ENCODE data around the gene ARHGEF16. TPM values are rescaled to one million over a fixed set of nuclear protein-coding genes. Genes with fewer than 3 reads are reported as not detected.
A peak's percentile ranks its signal among the peaks of the same experiment; 100 is the strongest.

Gene ARHGEF16
- total RNA-seq, 1 experiment from 2014 or later = 0.13 TPM

DNA sequence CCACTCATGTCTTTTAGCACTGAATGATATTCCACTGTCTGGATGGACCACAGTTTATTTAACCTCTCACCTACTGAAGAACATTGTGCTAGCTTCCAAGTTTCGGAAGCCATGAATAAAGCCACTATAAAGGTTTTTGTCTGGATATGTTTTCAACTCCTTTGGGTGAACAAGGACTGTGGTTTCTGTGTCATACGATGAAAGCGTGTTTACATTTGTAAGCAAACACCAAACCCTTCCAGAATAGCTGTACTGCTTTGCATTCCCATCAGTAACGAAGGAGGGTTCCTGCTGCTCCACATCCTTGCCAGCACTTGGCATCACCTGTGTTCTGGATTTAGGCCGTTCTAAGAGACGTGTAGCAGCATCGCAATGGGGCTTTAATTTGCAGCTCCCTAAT is 10.7 kb upstream of the ARHGEF16 start:
- no peaks in the 10 kb centered on the region for H3K27me3 ChIP-seq
- peaks cover 11% of the 10 kb centered on the region for H3K9me3 ChIP-seq
- H3K4me3 ChIP-seq = no peak overlapping the region

DNA sequence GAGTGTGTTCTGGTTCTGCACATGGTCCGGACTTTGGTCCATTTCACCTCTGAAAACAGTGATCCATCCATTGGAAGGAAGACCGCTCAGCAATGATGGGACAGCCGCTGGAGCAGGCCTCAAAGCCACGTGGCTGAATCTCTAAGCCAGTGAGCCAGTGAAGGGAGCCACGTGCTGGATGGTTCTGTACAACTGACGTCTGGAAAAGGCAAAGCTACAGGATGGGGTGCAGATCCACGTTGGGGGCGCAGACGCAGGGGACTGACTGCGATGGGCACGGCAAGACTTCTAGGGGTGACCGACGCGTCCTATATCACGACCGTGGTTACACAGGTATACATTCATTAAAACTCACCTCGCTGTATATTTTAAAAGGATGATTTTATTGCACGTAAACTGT is 10.2 kb upstream of the ARHGEF16 start:
- no peak overlapping the region for H3K4me3 ChIP-seq
- H3K36me3 ChIP-seq = no peaks in the 10 kb centered on the region
- DNase-seq = no peak
- H3K27me3 ChIP-seq = no peaks in the 10 kb centered on the region
- H3K9me3 ChIP-seq = peaks cover 11% of the 10 kb centered on the region

More for the DNA sequence above, 10.7 kb upstream of the ARHGEF16 start:
- H3K36me3 ChIP-seq = no peaks in the 10 kb centered on the region
- no peak for DNase-seq

DNA sequence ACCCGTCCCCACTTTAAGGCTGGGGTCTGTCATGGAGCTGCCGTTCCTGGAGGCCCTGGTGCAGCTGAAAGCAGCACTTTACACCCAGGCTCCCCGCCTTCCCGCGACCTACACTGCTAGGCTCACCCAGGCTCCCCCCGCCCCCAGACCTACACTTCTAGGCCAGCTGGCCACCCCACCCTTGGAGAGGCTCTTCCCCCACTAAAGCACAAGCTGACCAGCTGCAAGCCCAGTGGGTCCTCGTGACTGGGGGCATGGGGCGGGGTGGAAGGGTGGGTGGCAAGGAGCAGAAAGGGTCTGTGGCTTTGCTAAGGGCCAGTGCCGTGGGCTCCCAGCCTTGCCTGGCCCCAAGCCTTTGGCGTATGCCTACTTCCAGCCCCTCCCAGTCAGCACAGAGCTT is 9.7 kb upstream of the ARHGEF16 start:
- no peak for DNase-seq
- no peaks in the 10 kb centered on the region for H3K36me3 ChIP-seq
- H3K27me3 ChIP-seq = no peaks in the 10 kb centered on the region
- no peak overlapping the region for H3K4me3 ChIP-seq
- peaks cover 11% of the 10 kb centered on the region for H3K9me3 ChIP-seq

DNA sequence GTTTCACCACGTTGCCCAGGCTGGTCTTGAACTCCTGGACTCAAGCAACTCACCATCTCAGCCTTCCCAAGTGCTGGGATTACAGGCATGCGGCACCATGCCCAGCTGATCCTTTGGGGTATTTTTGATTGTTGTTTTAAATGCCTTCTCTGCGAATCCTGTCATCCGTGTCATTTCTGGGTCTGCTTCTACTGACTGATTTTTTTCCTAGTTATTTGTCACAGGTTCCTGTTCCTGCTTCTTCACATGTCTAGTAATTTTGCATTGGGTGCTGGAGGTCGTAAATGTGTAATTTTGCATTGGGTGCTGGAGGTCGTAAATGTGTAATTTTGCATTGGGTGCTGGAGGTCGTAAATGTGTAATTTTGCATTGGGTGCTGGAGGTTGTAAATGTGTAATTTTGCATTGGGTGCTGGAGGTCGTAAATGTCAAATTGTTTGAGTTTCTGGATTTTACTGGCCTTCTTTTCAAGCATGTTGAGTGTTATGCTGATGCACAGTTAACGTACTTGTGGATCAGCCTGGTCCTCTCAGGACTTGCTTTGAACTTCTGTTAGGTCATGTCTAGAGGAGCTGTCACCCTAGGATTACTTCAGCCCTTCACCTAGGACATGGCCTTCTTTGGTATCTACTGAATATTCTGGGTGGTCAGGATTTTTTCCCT is 4.1 kb upstream of the ARHGEF16 start:
- H3K4me3 ChIP-seq = no peak overlapping the region
- no peaks in the 10 kb centered on the region for H3K36me3 ChIP-seq
- no peak for DNase-seq

DNA sequence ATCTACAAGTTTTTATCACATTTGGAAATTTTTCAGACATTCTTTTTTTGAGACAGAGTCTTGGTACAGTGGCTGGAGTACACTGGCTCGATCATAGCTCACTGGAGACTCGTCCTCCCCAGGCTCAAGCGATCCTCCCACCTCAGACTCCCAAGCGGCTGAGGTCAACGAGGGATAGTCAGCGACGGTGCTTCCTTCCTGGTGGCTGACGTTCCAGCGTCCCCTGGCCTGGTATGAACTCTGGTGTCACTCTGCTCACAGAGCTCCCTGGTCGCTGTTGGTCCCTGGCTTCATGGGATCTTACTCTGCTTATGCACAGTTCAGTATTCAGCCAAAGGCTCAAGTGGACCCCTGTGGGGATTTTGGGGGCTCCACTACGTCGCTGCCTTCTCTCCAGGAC is 3.5 kb upstream of the ARHGEF16 start:
- Histone ChIP-seq H3K9me3 (peaks cover 11% of the 10 kb centered on the region), H3K4me3 (no peak overlapping the region), H3K36me3 (no peaks in the 10 kb centered on the region), H3K27me3 (no peaks in the 10 kb centered on the region; the same call in 1 of the 2 replicates)
- DNase-seq = no peak

More for the DNA sequence above, 4.1 kb upstream of the ARHGEF16 start:
- peaks cover 11% of the 10 kb centered on the region for H3K9me3 ChIP-seq
- no peaks in the 10 kb centered on the region; the same call in 1 of the 2 replicates for H3K27me3 ChIP-seq

DNA sequence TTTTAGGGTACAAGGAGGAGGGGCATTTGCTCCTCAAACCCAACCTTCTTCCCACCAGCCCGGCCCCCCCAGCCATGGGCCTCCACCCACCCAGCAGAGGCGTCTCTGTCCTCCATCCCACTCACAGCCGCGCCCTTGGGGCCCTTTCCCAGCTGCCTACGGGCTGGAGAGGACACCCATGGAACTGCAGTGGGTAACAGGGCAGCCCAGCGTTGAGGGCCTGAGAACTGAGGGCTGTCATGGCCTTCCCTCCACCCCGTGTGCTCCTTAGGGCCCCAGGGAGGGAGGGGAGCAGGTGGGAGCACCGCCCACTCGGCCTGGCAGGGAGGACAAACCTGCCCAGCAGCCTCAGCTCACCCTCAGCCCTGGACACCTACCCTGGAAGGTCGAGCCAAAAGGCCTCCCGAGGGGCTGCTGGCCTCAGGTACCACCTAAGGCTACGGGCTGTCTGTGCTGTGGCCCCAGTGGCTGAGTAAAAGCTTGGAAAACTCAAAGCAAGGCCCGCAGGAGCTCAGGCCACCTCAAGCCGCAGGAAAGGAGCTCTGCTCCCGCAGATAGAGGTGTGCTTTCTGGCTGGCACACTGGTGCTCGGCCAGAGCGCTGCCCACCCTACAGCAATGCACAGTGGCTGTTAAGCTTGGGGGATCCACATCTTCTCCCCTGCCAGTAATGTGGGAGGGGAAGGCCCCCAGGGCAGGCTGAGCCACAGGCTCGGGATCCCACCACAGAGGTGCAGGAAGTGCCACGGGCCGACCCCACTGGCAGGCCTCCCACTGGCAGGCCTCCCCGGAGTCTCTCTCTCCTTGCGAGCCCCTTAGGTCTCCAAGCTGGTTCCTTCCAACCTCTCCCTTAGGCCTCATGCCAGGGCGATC is 2.2 kb upstream of the ARHGEF16 start:
- no peaks in the 10 kb centered on the region for H3K36me3 ChIP-seq
- no peaks in the 10 kb centered on the region; the same call in 1 of the 2 replicates for H3K27me3 ChIP-seq
- DNase-seq = no peak
- peaks cover 5% of the 10 kb centered on the region for H3K9me3 ChIP-seq
- no peak overlapping the region for H3K4me3 ChIP-seq

DNA sequence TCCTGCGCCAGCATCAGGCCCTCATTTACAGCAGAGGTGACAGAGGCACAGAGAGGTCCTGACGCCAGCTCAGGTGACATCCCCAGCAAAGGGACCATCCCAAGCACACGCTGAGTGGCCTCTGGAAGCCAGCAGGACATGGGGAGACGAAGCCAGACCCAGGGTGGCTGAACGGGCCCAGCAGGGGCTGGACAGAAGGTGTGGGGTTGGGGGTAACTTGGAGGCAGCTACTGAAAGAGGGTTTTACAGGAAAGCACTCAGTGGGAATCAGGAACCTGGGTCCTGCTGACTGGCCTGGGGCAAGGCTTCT is 1.6 kb upstream of the ARHGEF16 start:
- Histone ChIP-seq H3K4me3 (no peak overlapping the region), H3K36me3 (no peaks in the 10 kb centered on the region), H3K9me3 (peaks cover 3% of the 10 kb centered on the region), H3K27me3 (no peaks in the 10 kb centered on the region; the same call in 1 of the 2 replicates)
- DNase-seq = no peak

DNA sequence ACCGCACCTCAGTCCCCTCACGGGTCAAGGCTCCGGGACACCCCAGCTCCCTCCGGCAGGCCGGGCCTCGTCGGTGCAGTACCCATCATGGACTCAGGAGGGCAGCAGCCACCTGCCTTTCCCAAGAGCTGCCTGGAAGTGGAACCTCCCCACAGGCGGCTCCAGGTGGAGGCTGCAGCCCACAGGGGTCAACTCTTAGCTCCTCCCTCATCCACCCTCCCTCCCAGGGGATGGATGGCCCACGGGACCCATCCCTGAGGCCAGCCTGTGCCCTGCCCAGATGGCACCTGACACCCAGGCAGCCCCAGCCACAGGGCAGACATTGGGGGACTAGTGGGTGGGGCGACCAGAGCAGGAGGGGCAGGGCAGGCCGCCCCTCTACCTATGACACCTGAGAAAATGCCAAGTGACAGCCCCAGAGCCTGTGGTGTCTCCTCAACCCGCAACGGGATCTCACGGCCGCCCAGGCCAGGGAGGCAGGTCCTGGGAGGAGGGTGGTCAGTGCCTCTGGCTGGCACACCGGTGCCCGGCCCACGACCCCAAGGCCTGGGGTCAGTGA is 1.2 kb upstream of the ARHGEF16 start:
- no peaks in the 10 kb centered on the region for H3K9me3 ChIP-seq
- H3K36me3 ChIP-seq = no peaks in the 10 kb centered on the region
- no peaks in the 10 kb centered on the region; the same call in 1 of the 2 replicates for H3K27me3 ChIP-seq
- DNase-seq = peak; percentile 64
- H3K4me3 ChIP-seq = no peak overlapping the region

DNA sequence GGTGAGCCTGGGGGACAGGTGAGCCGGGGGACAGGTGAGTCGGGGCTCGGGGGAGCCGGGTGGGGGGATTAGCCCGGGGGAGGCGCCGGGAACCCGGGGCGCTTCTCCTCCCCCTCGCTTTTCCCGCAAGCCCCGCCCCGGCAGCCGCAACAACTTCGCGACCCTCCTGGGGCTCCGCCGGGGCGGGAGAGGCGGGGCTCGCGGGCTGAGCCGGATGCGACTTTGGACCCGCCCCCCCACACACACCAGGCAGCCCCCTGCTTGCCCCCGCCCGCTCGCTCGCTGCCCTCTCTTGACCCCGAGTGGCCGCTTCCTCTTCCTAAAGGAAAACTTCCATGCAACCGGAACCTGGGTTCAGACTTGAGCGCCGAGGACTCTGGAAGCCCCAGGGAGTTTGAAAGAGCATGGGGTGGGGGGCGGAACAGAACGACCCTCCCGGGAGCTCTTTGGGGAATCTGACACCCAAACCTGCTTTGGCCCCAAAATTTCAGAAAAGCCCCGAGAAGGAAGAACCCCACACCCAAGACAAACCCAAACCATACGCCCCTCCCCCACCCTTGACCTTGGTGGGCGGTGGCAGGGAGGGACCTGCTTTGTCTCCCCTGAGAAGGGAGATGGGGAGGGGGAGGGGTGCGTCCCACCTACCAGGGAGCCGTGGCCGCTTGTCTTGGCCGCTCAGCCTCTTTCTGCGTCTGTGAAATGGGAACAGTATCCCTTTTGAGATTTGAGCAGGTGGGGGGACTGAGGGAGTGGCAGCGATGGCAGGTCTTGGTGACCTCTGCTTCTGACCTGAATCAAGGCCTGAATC is 550 bp downstream of the ARHGEF16 start:
- no peaks in the 10 kb centered on the region for H3K36me3 ChIP-seq
- no peak for DNase-seq
- H3K27me3 ChIP-seq = no peaks in the 10 kb centered on the region; the same call in 1 of the 2 replicates
- H3K4me3 ChIP-seq = peak overlapping the region; percentile 33
- no peaks in the 10 kb centered on the region for H3K9me3 ChIP-seq

DNA sequence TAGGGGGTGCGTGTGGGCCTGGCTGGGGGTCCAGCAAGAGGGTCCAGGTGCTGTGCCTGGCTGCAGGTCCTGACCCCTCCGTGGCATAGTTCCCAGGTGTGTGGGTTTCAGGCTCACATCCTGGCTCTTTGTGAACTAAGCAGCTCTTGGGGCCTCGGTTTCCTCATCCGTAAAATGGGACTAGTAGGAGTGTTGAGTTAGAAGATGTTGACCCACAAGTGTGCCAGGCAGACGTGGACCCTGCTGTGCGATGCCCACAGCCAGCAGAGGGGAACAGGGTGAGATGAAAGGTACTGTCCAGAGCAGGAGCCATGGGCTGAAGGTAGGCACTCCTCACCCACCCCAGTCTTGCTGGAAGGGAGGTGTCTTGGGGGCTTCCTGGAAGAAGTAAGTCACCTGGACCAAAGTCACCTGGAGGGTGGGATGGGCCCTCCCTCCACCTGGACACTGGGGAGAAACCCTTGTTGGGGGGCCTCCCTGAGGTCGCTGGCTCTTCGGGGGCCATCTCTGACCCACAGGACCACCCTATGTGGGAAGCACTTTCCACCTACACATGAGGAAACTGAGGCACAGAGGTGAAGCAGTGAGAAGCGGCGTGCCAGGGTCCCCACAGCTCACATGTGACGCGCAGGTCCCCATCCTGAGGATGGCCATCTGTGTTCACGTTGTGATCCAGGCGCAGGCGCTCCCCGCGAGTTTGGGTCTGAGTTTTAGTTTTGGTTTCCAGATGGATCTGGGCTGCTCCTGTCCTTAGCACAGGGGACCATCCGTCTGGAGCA is 1.4 kb downstream of the ARHGEF16 start:
- no peaks in the 10 kb centered on the region for H3K36me3 ChIP-seq
- no peak overlapping the region for H3K4me3 ChIP-seq
- H3K27me3 ChIP-seq = no peaks in the 10 kb centered on the region; the same call in 1 of the 2 replicates
- H3K9me3 ChIP-seq = no peaks in the 10 kb centered on the region
- no peak for DNase-seq

DNA sequence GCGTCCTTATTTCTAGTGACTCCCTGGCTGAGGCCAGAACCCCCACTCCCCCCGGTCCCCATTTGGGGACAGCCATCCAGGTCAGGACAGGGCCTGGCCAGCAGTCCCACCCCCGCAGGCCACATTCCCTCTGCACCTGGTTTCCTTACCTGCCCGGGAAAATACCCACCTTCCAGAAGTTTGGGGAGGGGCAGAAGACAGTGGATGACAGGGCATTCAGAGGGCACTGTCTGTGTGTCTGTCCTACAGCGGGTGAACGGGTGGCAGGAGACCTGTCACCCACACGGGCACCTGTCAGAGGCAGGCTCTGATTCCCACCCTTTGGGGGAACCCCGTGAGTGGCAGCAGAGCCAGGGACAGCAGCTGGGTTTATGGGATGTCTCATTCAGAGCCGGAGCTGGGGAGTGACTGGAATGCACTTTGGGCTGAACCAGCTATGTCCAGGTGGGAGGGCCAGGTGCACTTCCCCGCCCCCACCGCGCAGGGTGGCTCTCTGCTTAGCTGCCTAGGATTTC is 2.0 kb downstream of the ARHGEF16 start:
- DNase-seq = no peak
- H3K4me3 ChIP-seq = no peak overlapping the region

DNA sequence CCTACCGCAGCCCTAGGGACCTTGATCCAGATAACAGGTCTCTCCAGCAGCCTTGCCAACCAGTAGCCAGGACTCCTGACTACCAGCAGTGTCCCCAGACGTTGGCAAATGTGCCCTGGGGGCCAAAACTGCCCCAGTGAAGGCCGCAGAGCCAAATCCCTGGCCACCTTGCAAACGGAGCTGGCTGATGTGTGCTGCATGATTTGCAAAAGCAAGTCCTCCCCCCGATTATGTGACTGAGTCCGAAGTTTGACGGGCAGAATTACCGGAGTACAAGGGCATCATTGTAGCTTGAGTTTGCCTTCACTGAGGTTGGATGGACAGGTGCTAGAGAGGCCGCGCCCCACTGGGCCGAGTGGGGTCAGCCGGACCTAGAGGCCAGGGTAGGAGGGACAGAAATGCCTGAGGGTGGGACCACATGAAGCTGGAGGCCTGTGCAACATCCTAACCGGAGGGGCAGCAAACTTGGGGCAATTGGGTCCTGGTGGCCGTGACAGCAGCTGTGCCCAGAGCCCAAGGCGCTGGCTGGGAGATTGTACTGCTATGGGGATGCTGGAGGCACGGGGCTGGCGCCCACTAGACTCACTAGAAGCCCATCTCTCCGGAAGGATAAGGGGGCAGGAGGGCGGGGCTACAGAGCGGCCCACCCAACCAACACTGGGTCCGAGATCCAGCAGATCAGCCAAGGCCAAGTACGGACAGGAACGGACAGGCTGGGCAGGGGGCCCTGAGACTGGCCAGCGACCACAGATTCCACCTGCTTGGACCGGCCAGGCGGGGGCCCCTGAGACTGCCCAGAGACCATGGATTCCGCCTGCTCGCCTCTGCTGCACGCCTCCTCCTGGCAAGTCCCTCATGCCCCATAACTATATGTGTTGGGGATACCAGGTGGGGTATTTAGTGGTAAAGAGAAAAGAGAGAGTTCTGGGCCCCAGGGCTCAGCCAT is 2.8 kb downstream of the ARHGEF16 start:
- Histone ChIP-seq H3K27me3 (no peaks in the 10 kb centered on the region), H3K4me3 (no peak overlapping the region), H3K9me3 (no peaks in the 10 kb centered on the region), H3K36me3 (no peaks in the 10 kb centered on the region)
- DNase-seq = no peak

More for the DNA sequence above, 2.0 kb downstream of the ARHGEF16 start:
- Histone ChIP-seq H3K27me3 (no peaks in the 10 kb centered on the region), H3K36me3 (no peaks in the 10 kb centered on the region), H3K9me3 (no peaks in the 10 kb centered on the region)

DNA sequence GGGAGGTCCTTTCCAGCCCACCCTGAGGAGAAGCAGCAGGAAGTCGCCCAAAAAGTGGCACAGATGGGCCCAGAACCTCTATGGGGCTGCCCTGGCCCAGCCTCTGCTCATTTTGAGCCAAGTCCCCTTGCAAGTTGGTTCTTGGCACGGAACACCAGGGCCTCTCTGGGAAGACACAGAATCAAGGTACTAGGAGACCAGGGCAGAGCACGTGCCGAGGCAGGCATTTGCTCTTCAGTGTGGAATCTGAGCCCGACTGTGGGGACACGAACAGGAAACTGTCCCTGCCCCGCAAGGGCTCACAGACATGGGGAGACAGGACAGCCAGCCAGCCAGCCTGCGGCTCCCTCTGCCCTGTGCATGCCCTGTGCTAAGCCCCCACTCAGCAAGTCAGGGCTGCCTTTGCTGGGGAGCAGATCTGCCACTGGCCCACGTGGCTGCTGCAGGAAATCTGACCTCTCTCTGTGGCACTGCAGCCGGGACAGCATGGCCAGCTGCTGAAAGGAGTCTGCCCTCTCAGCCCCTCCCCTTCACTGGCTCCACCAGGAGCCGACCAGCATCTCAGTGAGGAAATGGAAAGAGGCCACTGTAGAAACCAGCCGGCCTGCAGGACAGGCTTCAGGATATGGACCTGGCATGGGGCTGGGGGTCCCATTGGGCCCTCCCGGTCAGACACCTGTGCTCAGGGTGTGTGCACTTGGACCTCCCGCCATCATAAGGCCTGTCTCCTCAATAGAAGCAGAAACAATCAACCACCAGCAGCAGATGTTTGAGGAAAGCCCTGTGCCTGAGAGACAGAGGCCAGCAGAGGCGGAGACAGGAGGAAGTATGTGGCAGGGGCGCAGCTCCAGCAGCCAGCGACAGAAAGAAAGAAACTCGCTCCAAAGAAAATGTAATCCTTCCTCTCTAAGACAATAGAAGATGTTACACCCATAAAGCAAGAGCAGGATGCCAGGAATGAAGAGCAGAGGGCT is 3.7 kb downstream of the ARHGEF16 start:
- H3K27me3 ChIP-seq = no peaks in the 10 kb centered on the region
- no peak for DNase-seq
- H3K4me3 ChIP-seq = no peak overlapping the region
- H3K36me3 ChIP-seq = no peaks in the 10 kb centered on the region
- H3K9me3 ChIP-seq = no peaks in the 10 kb centered on the region

Measured in MG63 (cell line).